SK-N-MC (cell line): ENCODE results near the gene FBXL22.

Experiments used
- EZH2 ChIP-seq: fragments of 200-600 bp; sonication (generic); IDR thresholded peaks from one replicate; pipeline ENCODE4 v1.6.1; 2017; ENCODE audit warnings: antibody characterized with exemption
- POLR2AphosphoS5 ChIP-seq: IDR thresholded peaks from 2 replicates; pipeline ENCODE4 v1.6.1; 2012; ENCODE audit warnings: mild to moderate bottlenecking, low read depth, low read length, borderline replicate concordance

GRCh38 chr15:63556246-63556645 lies 40.9 kb upstream of the FBXL22 start:
- no peak for TF ChIP-seq POLR2AphosphoS5
- TF ChIP-seq EZH2 = no peak
